CD4-positive, CD25-positive, alpha-beta regulatory T cell (primary cell): ENCODE data around the gene DHX32. TPM values are rescaled to one million over a fixed set of nuclear protein-coding genes. Genes with fewer than 3 reads are reported as not detected.

ENCODE experiments used
- ATAC-seq, 2 donors: fragments of 150-1000 bp; cut with Tn5 transposase; one replicate each; pipeline ENCODE4 v1.10.0; 2021; ENCODE audit warnings: low read depth in 2 of 2, moderate number of reproducible peaks in 2 of 2, moderate library complexity in 1 of 2
- DNase-seq, 3 donors: peaks; one replicate each; pipeline versions ENCODE4 v3.0.0 to v3.0.0-alpha.2; 2012 to 2022; ENCODE audit warnings: mixed read lengths in 1 of 3
- H3K27ac ChIP-seq: one replicate; pipeline ENCODE4 v1.7.0; 2013; ENCODE audit warnings: mild to moderate bottlenecking, low read length; ENCODE audit not compliant: insufficient read depth, poor library complexity, severe bottlenecking
- H3K27me3 ChIP-seq: one replicate; pipeline ENCODE4 v1.7.0; 2013; ENCODE audit warnings: low read length; ENCODE audit not compliant: control insufficient read depth, insufficient read depth
- H3K36me3 ChIP-seq: one replicate; pipeline ENCODE4 v1.7.0; 2013; ENCODE audit warnings: mild to moderate bottlenecking, low read length, moderate library complexity; ENCODE audit not compliant: control insufficient read depth, insufficient read depth
- H3K4me1 ChIP-seq: 2 replicates; pipeline ENCODE4 v1.7.0; 2013; ENCODE audit warnings: mild to moderate bottlenecking, low read length; ENCODE audit not compliant: insufficient read depth, control insufficient read depth, poor library complexity, severe bottlenecking
- H3K4me3 ChIP-seq: one replicate; pipeline ENCODE4 v1.7.0; 2013; ENCODE audit warnings: low read depth, mild to moderate bottlenecking, low read length, moderate library complexity
- H3K9me3 ChIP-seq, 2 experiments: 1 replicate in 1 of 2; 2 replicates in 1 of 2; pipeline ENCODE4 v1.7.0; 2013; ENCODE audit warnings: low read length in 2 of 2, mild to moderate bottlenecking in 1 of 2, moderate library complexity in 1 of 2; ENCODE audit not compliant: control insufficient read depth in 2 of 2
- H3K27ac Mint-ChIP-seq, 3 donors: one replicate each; pipeline ENCODE4 v1.8.0; 2020 to 2022; ENCODE audit warnings: mild to moderate bottlenecking in 3 of 3, mixed read lengths in 3 of 3, moderate library complexity in 2 of 3
- H3K27me3 Mint-ChIP-seq: one replicate; pipeline ENCODE4 v1.8.0; 2022; ENCODE audit warnings: mild to moderate bottlenecking, mixed read lengths
- H3K36me3 Mint-ChIP-seq: one replicate; pipeline ENCODE4 v1.8.0; 2020; ENCODE audit warnings: mixed read lengths
- H3K4me1 Mint-ChIP-seq, 4 donors: one replicate each; pipeline ENCODE4 v1.8.0; 2020 to 2022; ENCODE audit warnings: mixed read lengths in 4 of 4, mild to moderate bottlenecking in 1 of 4
- H3K4me3 Mint-ChIP-seq, 4 donors: one replicate each; pipeline ENCODE4 v1.8.0; 2020 to 2022; ENCODE audit warnings: mild to moderate bottlenecking in 4 of 4, mixed read lengths in 4 of 4, moderate library complexity in 3 of 4
- H3K9me3 Mint-ChIP-seq, 7 donors: one replicate each; pipeline ENCODE4 v1.8.0; 2020 to 2022; ENCODE audit warnings: mixed read lengths in 7 of 7, mild to moderate bottlenecking in 3 of 7, moderate library complexity in 2 of 7
- polyA plus RNA-seq, 4 donors: library from polyadenylated mRNA; unstranded; fragments of 300-500 nt; fragmentation: Illumina TruSeq; gene quantifications; one replicate each; pipeline ENCODE4 v1.2.3, GENCODE V29; 2021
- total RNA-seq: library from RNA; stranded (reverse); gene quantifications from one replicate; pipeline ENCODE4 v1.2.3, GENCODE V29; 2022

DHX32 gene
- total and polyA plus RNA-seq, 5 donors from 2014 or later = 1.8 to 13.5 (median 10.3) TPM

DNA sequence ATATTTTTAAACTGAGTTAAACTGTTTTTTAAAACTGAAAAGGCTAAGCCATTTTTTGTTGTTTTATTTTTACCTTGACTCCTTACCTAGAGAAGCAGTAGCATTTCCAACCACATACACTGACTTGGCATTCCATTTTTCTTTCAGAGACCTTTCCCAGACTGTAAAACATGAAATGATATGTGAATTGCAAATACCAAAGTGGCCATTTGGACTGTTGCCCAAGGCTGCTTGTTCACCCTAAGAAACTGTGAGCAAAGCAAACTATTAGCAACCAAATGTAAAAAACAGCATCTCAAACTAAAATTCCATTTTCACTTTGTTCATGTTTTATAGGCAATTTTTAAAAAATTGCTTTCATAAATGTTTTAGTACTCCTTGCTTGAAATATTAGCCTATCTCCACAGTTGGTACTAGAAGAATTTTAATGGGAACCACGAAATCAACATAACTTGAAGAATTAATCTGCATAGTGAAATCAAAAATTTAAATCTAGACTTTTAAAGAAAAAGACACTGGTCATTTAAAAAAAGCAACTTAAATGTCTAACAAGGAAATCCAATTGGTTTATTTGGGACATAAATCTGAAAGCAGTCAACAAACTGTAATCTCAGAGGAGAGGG lies 68.9 kb downstream of the DHX32 start:
- H3K27ac Mint-ChIP-seq = no peak overlapping the region
- peaks cover 47% of the 10 kb centered on the region for H3K36me3 Mint-ChIP-seq

DNA sequence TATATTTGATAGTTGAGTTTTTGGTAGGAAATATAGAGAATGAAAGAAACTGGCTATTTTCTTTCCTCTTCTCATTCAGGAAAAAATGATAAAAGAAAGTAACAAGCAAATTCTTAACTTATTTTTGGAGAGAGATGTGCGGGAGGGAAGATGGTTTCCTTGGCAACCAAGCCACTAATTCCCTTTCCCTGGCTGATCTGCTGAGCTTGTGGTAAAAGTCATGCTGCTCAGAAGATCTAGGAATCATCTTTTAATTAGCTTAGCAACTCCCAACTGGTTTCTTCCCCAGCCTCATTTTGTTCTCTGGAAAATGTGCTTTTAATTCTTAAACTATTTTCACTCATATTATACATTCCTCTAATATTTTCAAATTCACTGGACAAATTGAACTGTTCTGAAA lies 69.8 kb downstream of the DHX32 start:
- no peaks in the 10 kb centered on the region for H3K27me3 ChIP-seq
- no peaks in the 10 kb centered on the region for H3K4me1 ChIP-seq
- peaks cover 65% of the 10 kb centered on the region for H3K36me3 ChIP-seq
- no peaks in the 10 kb centered on the region for H3K27me3 Mint-ChIP-seq
- H3K27ac ChIP-seq = no peak overlapping the region
- ATAC-seq (no peak), DNase-seq (no peak)
- no peak overlapping the region for H3K4me3 Mint-ChIP-seq
- H3K4me1 Mint-ChIP-seq = peaks cover 0 to 3% (median under 1%) of the 10 kb centered on the region in 4 donors
- H3K9me3 Mint-ChIP-seq = no peaks in the 10 kb centered on the region
- H3K27ac Mint-ChIP-seq = no peak overlapping the region
- H3K4me3 ChIP-seq = no peak overlapping the region
- no peaks in the 10 kb centered on the region for H3K9me3 ChIP-seq
- peaks cover 57% of the 10 kb centered on the region for H3K36me3 Mint-ChIP-seq

More for the DNA sequence above, 68.9 kb downstream of the DHX32 start:
- Mint-ChIP-seq H3K27me3 (no peaks in the 10 kb centered on the region), H3K4me1 (peaks cover 0 to 5% (median 1%) of the 10 kb centered on the region in 4 donors), H3K9me3 (no peaks in the 10 kb centered on the region), H3K4me3 (no peak overlapping the region)
- ATAC-seq (no peak), DNase-seq (no peak)
- Histone ChIP-seq H3K4me3 (no peak overlapping the region), H3K4me1 (no peaks in the 10 kb centered on the region), H3K36me3 (peaks cover 56% of the 10 kb centered on the region), H3K9me3 (no peaks in the 10 kb centered on the region), H3K27me3 (no peaks in the 10 kb centered on the region), H3K27ac (no peak overlapping the region)

GRCh38 chr10:125808047-125808446 lies 73.0 kb downstream of the DHX32 start:
- Mint-ChIP-seq H3K9me3 (no peaks in the 10 kb centered on the region), H3K36me3 (peaks cover 46% of the 10 kb centered on the region)
- peaks cover 56% of the 10 kb centered on the region for H3K36me3 ChIP-seq

GRCh38 chr10:125802739-125803138 lies 78.4 kb downstream of the DHX32 start:
- Mint-ChIP-seq H3K9me3 (no peaks in the 10 kb centered on the region), H3K4me3 (no peak overlapping the region), H3K27ac (no peak overlapping the region), H3K36me3 (peaks cover 36% of the 10 kb centered on the region), H3K27me3 (no peaks in the 10 kb centered on the region), H3K4me1 (peaks cover 0 to 5% (median 0%) of the 10 kb centered on the region in 4 donors)
- no peak overlapping the region for H3K27ac ChIP-seq
- H3K4me3 ChIP-seq = no peak overlapping the region
- no peaks in the 10 kb centered on the region for H3K4me1 ChIP-seq
- H3K9me3 ChIP-seq = no peaks in the 10 kb centered on the region
- no peak for ATAC-seq
- H3K36me3 ChIP-seq = peaks cover 42% of the 10 kb centered on the region
- no peak for DNase-seq
- H3K27me3 ChIP-seq = no peaks in the 10 kb centered on the region

More at GRCh38 chr10:125808047-125808446, 73.0 kb downstream of the DHX32 start:
- Histone ChIP-seq H3K4me3 (no peak overlapping the region), H3K27ac (no peak overlapping the region), H3K27me3 (no peaks in the 10 kb centered on the region), H3K9me3 (no peaks in the 10 kb centered on the region), H3K4me1 (no peaks in the 10 kb centered on the region)
- ATAC-seq (no peak), DNase-seq (no peak)
- H3K27ac Mint-ChIP-seq = no peak overlapping the region
- H3K27me3 Mint-ChIP-seq = no peaks in the 10 kb centered on the region
- H3K4me3 Mint-ChIP-seq = no peak overlapping the region
- H3K4me1 Mint-ChIP-seq = peaks cover 0 to 2% (median 0%) of the 10 kb centered on the region in 4 donors

DNA sequence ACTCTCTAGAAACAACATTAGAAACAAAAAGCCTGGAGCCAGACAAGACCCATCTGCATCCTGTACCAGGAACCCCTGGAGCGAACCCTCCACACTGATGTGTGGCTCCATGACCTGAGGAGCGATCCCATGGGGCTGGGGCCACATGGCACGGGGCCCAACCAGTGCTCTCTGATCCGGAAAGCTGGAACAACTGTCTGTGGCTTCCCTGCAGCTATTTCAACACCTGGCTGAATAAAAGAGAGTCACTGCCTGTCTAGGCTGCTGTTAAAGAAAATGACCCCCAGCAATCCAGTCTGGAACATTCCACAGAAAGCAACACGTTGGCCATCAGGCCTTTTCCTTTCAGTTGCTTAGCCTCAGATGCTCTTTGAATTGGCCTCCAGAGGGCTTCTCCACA lies 79.0 kb downstream of the DHX32 start:
- no peak overlapping the region for H3K4me3 Mint-ChIP-seq
- H3K4me1 Mint-ChIP-seq = peaks cover 0 to 5% (median 0%) of the 10 kb centered on the region in 4 donors
- H3K36me3 ChIP-seq = peaks cover 42% of the 10 kb centered on the region
- no peaks in the 10 kb centered on the region for H3K27me3 Mint-ChIP-seq
- H3K36me3 Mint-ChIP-seq = peaks cover 34% of the 10 kb centered on the region
- no peaks in the 10 kb centered on the region for H3K27me3 ChIP-seq
- H3K4me1 ChIP-seq = no peaks in the 10 kb centered on the region
- DNase-seq = no peak
- H3K9me3 ChIP-seq = no peaks in the 10 kb centered on the region
- H3K9me3 Mint-ChIP-seq = no peaks in the 10 kb centered on the region
- no peak for ATAC-seq
- H3K27ac ChIP-seq = no peak overlapping the region
- no peak overlapping the region for H3K4me3 ChIP-seq
- no peak overlapping the region for H3K27ac Mint-ChIP-seq

DNA sequence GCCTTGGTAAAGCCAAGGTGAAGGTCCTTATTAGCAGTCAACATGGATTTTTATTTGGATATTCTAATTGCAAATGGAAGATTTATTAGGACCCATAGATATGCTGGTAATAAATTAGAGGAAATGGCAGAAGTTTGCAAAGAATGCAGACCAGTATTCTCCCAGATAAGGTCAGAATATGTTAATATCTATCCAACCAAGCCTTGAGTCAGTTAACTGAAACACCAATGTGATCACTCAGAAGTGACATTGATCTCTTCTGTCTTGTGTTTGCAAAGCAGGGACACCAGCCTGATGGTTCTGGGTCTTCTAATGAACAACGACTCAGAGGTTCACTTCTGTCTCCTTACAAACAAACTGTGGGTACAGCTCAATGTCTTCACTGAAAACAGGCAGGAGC lies 79.5 kb downstream of the DHX32 start:
- H3K9me3 Mint-ChIP-seq = no peaks in the 10 kb centered on the region
- H3K36me3 Mint-ChIP-seq = peaks cover 32% of the 10 kb centered on the region
- Histone ChIP-seq H3K4me3 (no peak overlapping the region), H3K9me3 (no peaks in the 10 kb centered on the region), H3K36me3 (peaks cover 41% of the 10 kb centered on the region), H3K27me3 (no peaks in the 10 kb centered on the region), H3K4me1 (no peaks in the 10 kb centered on the region), H3K27ac (no peak overlapping the region)
- DNase-seq = no peak
- no peak for ATAC-seq
- H3K4me3 Mint-ChIP-seq = no peak overlapping the region
- H3K4me1 Mint-ChIP-seq = peaks cover 0 to 5% (median 0%) of the 10 kb centered on the region in 4 donors
- H3K27me3 Mint-ChIP-seq = no peaks in the 10 kb centered on the region
- no peak overlapping the region for H3K27ac Mint-ChIP-seq

GRCh38 chr10:125799451-125800182 lies 81.5 kb downstream of the DHX32 start:
- peaks cover 21% of the 10 kb centered on the region for H3K36me3 Mint-ChIP-seq
- Histone ChIP-seq H3K4me1 (no peaks in the 10 kb centered on the region), H3K27ac (no peak overlapping the region), H3K27me3 (no peaks in the 10 kb centered on the region), H3K4me3 (no peak overlapping the region), H3K9me3 (no peaks in the 10 kb centered on the region), H3K36me3 (peaks cover 42% of the 10 kb centered on the region)
- DNase-seq = no peak
- no peaks in the 10 kb centered on the region for H3K9me3 Mint-ChIP-seq
- no peaks in the 10 kb centered on the region for H3K27me3 Mint-ChIP-seq
- peaks cover 0 to 5% (median 0%) of the 10 kb centered on the region in 4 donors for H3K4me1 Mint-ChIP-seq
- peak overlapping the region in 1 of 3 donors; percentile 77 for H3K27ac Mint-ChIP-seq
- no peak for ATAC-seq
- H3K4me3 Mint-ChIP-seq = no peak overlapping the region
